Caco-2 (cell line): ENCODE measurements around the gene ADGRL2. TPM values are rescaled to one million over a fixed set of nuclear protein-coding genes. Genes with fewer than 3 reads are reported as not detected.

Source experiments
- BruUV-seq: library from RNA; stranded (reverse); fragments of 400-500 nt; replicated peaks from 2 replicates; lab custom pipeline; 2021; lab: Mats Ljungman, UMichigan
- CTCF ChIA-PET: fragments of 300-600 bp; sonication (Branson Sonifier 250); formaldehyde crosslinking; loops from one replicate; lab custom pipeline; 2022; ENCODE audit warnings: antibody characterized with exemption; lab: Charles Lee
- POLR2A ChIA-PET: fragments of 300-600 bp; sonication (Branson Sonifier 250); formaldehyde crosslinking; loops from one replicate; lab custom pipeline; 2022; ENCODE audit warnings: antibody characterized with exemption; lab: Charles Lee
- DNase-seq, 2 experiments: peaks; one replicate each; pipeline versions ENCODE4 v3.0.0 to v3.0.0-alpha.2; 2020 to 2022
- H3K27me3 ChIP-seq: replicated peaks from 2 replicates; pipeline ENCODE4 v1.6.0; 2011; ENCODE audit warnings: low read length; ENCODE audit not compliant: control insufficient read depth, insufficient read depth
- H3K36me3 ChIP-seq: 2 replicates; pipeline ENCODE4 v1.5.1; 2011; ENCODE audit warnings: low read length; ENCODE audit not compliant: control insufficient read depth, insufficient read depth
- H3K4me1 ChIP-seq: fragments of 250-450 bp; sonication (Bioruptor Pico); 2 replicates; pipeline ENCODE4 v1.5.1; 2020; ENCODE audit warnings: mild to moderate bottlenecking
- H3K4me3 ChIP-seq: 2 replicates; pipeline ENCODE4 v1.5.1; 2011; ENCODE audit warnings: low read depth, mild to moderate bottlenecking, control low read depth, low read length
- H3K9me3 ChIP-seq: fragments of 250-450 bp; sonication (Bioruptor Pico); 2 replicates; pipeline ENCODE4 v1.5.1; 2020; ENCODE audit warnings: mild to moderate bottlenecking, moderate library complexity
- H3K27ac Mint-ChIP-seq: one replicate; pipeline ENCODE4 v1.8.0; 2022; ENCODE audit warnings: mixed read lengths; ENCODE audit not compliant: unreplicated experiment
- H3K27me3 Mint-ChIP-seq: one replicate; pipeline ENCODE4 v1.8.0; 2022; ENCODE audit warnings: mixed read lengths; ENCODE audit not compliant: insufficient read depth, unreplicated experiment
- H3K36me3 Mint-ChIP-seq: one replicate; pipeline ENCODE4 v1.8.0; 2022; ENCODE audit warnings: mild to moderate bottlenecking, mixed read lengths; ENCODE audit not compliant: insufficient read depth, unreplicated experiment
- H3K4me1 Mint-ChIP-seq: one replicate; pipeline ENCODE4 v1.8.0; 2022; ENCODE audit warnings: low read depth, mixed read lengths; ENCODE audit not compliant: unreplicated experiment
- H3K4me3 Mint-ChIP-seq: one replicate; pipeline ENCODE4 v1.8.0; 2022; ENCODE audit warnings: mild to moderate bottlenecking, moderate library complexity, mixed read lengths; ENCODE audit not compliant: unreplicated experiment
- H3K9me3 Mint-ChIP-seq: one replicate; pipeline ENCODE4 v1.8.0; 2022; ENCODE audit warnings: mixed read lengths; ENCODE audit not compliant: unreplicated experiment
- intact Hi-C: fragments of 100-400 bp; cut with micrococcal nuclease; formaldehyde crosslinking; loops from one replicate; pipeline ENCODE4 v1.10.0; 2022; ENCODE audit not compliant: unreplicated experiment
- total RNA-seq: library from RNA; stranded (reverse); gene quantifications from 2 replicates; pipeline ENCODE4 v1.2.3, GENCODE V29; 2022
- TF ChIP-seq, protein P1 (sequence below), 2 experiments: fragments of 200-600 bp in 1 of 2; IDR thresholded peaks; 1 replicate in 1 of 2; 2 replicates in 1 of 2; pipeline versions ENCODE4 v1.5.1 to v1.8.0; 2011 to 2022; ENCODE audit warnings: antibody characterized with exemption in 1 of 2, control low read depth in 1 of 2, inconsistent platforms in 1 of 2, low read depth in 1 of 2, low read length in 1 of 2, mild to moderate bottlenecking in 1 of 2, moderate library complexity in 1 of 2; ENCODE audit not compliant: insufficient read depth in 1 of 2, severe bottlenecking in 1 of 2, unreplicated experiment in 1 of 2

ADGRL2 gene
- total RNA-seq, 1 experiment from 2014 or later = 3.8 TPM

- intact Hi-C loops = no loop called here
- no TSS peak for BruUV-seq
- Histone ChIP-seq H3K36me3 (no peaks in the 10 kb centered on the region), H3K4me1 (no peaks in the 10 kb centered on the region), H3K27me3 (no peaks in the 10 kb centered on the region), H3K4me3 (no peak overlapping the region), H3K9me3 (no peaks in the 10 kb centered on the region)
- Mint-ChIP-seq H3K4me1 (peaks cover 4% of the 10 kb centered on the region), H3K9me3 (no peaks in the 10 kb centered on the region), H3K36me3 (no peaks in the 10 kb centered on the region), H3K27ac (no peak overlapping the region), H3K4me3 (no peak overlapping the region), H3K27me3 (no peaks in the 10 kb centered on the region)
- POLR2A ChIA-PET = no interaction called here
- no peak for DNase-seq
- TF ChIP-seq, protein P1, sequence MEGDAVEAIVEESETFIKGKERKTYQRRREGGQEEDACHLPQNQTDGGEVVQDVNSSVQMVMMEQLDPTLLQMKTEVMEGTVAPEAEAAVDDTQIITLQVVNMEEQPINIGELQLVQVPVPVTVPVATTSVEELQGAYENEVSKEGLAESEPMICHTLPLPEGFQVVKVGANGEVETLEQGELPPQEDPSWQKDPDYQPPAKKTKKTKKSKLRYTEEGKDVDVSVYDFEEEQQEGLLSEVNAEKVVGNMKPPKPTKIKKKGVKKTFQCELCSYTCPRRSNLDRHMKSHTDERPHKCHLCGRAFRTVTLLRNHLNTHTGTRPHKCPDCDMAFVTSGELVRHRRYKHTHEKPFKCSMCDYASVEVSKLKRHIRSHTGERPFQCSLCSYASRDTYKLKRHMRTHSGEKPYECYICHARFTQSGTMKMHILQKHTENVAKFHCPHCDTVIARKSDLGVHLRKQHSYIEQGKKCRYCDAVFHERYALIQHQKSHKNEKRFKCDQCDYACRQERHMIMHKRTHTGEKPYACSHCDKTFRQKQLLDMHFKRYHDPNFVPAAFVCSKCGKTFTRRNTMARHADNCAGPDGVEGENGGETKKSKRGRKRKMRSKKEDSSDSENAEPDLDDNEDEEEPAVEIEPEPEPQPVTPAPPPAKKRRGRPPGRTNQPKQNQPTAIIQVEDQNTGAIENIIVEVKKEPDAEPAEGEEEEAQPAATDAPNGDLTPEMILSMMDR (IDR thresholded peaks at IDR 0.05; ENCODE audit: insufficient read depth in 1 of 2, low read depth in 1 of 2, low read length in 1 of 2, severe bottlenecking in 1 of 2, unreplicated experiment in 1 of 2) = no peak
- CTCF ChIA-PET = no interaction called here
These were observed 169.7 kb downstream of the ADGRL2 start for GRCh38 chr1:81970416-81970815.

DNA sequence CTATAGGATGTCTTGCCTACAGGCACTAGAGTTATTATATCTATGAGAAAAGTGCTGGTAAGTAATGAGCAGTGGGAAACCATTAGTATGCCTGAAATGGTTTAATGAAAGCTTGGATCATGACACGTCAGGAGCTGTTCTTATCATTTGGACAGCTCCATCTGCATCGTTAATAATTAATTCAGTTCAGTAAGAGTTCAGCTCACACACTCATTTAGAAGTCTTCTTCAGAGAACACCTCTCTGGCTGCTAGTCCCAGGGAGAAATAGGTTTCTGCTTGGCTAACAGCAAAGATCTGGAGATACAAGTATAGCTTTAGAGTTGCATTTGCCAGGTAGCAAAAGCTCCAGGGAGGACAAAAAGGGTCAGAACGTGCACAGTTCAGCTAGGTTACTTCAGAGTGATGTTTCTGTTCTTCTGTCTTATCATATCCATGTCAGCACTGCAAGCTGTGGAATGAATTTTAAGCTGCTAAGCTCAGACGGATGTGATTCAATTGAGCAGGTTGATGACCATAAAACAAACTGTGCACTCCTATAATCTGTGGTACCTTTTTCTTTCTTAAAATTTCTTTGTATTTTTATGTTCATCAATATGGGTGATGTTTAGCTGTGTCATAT is 173.6 kb downstream of the ADGRL2 start:
- H3K36me3 ChIP-seq = no peaks in the 10 kb centered on the region

DNA sequence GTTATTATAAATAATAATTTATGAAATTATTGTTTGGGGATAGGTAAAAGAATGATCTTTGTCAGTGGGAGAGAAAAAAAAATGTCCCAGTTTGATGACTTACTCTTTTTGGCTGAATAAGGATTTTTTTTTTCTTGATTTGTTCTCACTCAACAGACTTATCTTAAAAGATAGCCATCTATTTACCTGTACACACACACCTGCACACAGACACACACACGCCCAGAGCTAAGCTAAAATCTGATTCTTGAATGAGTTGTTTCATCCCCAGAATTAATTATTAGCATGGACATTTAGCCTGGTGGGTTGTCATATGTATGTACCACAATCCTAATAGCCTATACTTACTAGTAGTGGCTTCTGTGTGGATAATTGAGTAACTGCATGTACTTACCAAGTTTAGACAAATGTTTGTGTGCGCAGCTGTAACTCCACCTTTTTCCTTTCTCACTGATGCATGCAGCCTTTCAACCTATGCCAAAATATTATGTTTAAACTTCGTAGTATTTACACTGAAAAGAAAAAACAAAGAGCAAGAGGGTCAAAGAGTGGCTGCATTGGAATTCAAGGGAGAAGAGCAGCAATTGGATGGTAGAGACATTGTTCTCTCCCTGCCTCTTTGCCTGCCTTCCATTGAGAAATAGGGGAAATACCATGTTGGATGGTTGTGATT is 174.3 kb downstream of the ADGRL2 start:
- no peak overlapping the region for H3K27ac Mint-ChIP-seq
- no TSS peak for BruUV-seq
- no peaks in the 10 kb centered on the region for H3K36me3 Mint-ChIP-seq
- no peaks in the 10 kb centered on the region for H3K9me3 Mint-ChIP-seq
- ChIA-PET POLR2A (no interaction called here), CTCF (no interaction called here)
- no peak overlapping the region for H3K4me3 ChIP-seq
- peaks cover 5% of the 10 kb centered on the region for H3K4me1 Mint-ChIP-seq
- no peaks in the 10 kb centered on the region for H3K36me3 ChIP-seq
- no peak overlapping the region for H3K4me3 Mint-ChIP-seq
- no peak for DNase-seq
- TF ChIP-seq, protein P1 (IDR thresholded peaks at IDR 0.05; ENCODE audit: insufficient read depth in 1 of 2, low read depth in 1 of 2, low read length in 1 of 2, severe bottlenecking in 1 of 2, unreplicated experiment in 1 of 2) = no peak
- H3K9me3 ChIP-seq = no peaks in the 10 kb centered on the region
- intact Hi-C loops = no loop called here
- H3K4me1 ChIP-seq = no peaks in the 10 kb centered on the region
- no peaks in the 10 kb centered on the region for H3K27me3 ChIP-seq
- H3K27me3 Mint-ChIP-seq = no peaks in the 10 kb centered on the region

More for the DNA sequence above, 173.6 kb downstream of the ADGRL2 start:
- Mint-ChIP-seq H3K27me3 (no peaks in the 10 kb centered on the region), H3K4me1 (peaks cover 5% of the 10 kb centered on the region), H3K27ac (no peak overlapping the region), H3K36me3 (no peaks in the 10 kb centered on the region), H3K9me3 (no peaks in the 10 kb centered on the region), H3K4me3 (no peak overlapping the region)
- no peak overlapping the region for H3K4me3 ChIP-seq
- intact Hi-C loops = no loop called here
- TF ChIP-seq, protein P1 (IDR thresholded peaks at IDR 0.05; ENCODE audit: insufficient read depth in 1 of 2, low read depth in 1 of 2, low read length in 1 of 2, severe bottlenecking in 1 of 2, unreplicated experiment in 1 of 2) = no peak
- no peaks in the 10 kb centered on the region for H3K27me3 ChIP-seq
- no peak for DNase-seq
- ChIA-PET CTCF (no interaction called here), POLR2A (no interaction called here)
- no peaks in the 10 kb centered on the region for H3K4me1 ChIP-seq
- no peaks in the 10 kb centered on the region for H3K9me3 ChIP-seq
- no TSS peak for BruUV-seq
